Type B pancreatic cell (in vitro differentiated cells): ENCODE data around the gene TREML2. TPM values are rescaled to one million over a fixed set of nuclear protein-coding genes. Genes with fewer than 3 reads are reported as not detected.
"Not testable (repeated sequence)": the region's sequence is repeated elsewhere in the genome, so short reads cannot be mapped to it uniquely, and the experiment has no call there.

Experiments used
- DNase-seq: peaks from one replicate; pipeline ENCODE4 v3.0.0; 2021; ENCODE audit warnings: mixed read lengths; ENCODE audit not compliant: unreplicated experiment; ENCODE audit errors: extremely low spot score
- H3K27ac Mint-ChIP-seq: 2 replicates; pipeline ENCODE4 v1.8.0; 2021; ENCODE audit warnings: mild to moderate bottlenecking, mixed read lengths
- H3K27me3 Mint-ChIP-seq: 2 replicates; pipeline ENCODE4 v1.8.0; 2021; ENCODE audit warnings: mixed read lengths
- H3K36me3 Mint-ChIP-seq: 2 replicates; pipeline ENCODE4 v1.8.0; 2021; ENCODE audit warnings: mixed read lengths
- H3K4me1 Mint-ChIP-seq: one replicate; pipeline ENCODE4 v1.8.0; 2021; ENCODE audit warnings: mixed read lengths; ENCODE audit not compliant: unreplicated experiment
- H3K4me3 Mint-ChIP-seq: 2 replicates; pipeline ENCODE4 v1.8.0; 2021; ENCODE audit warnings: mild to moderate bottlenecking, mixed read lengths
- H3K9me3 Mint-ChIP-seq: 2 replicates; pipeline ENCODE4 v1.8.0; 2021; ENCODE audit warnings: mixed read lengths
- long read RNA-seq: library from polyadenylated mRNA; unstranded; transcript quantifications from one replicate; pipeline ENCODE4 v2.0.0, GENCODE V29; 2020
- total RNA-seq: library from RNA; stranded (reverse); gene quantifications from 2 replicates; pipeline ENCODE4 v1.2.1, GENCODE V29; 2021; ENCODE audit warnings: low replicate concordance
- TF ChIP-seq, protein P1 (sequence below): fragments of 200-600 bp; sonication (generic); conservative IDR thresholded peaks from 2 replicates; pipeline ENCODE4 v1.5.0; 2021; ENCODE audit warnings: antibody characterized with exemption, mild to moderate bottlenecking

The TREML2 gene, protein sequence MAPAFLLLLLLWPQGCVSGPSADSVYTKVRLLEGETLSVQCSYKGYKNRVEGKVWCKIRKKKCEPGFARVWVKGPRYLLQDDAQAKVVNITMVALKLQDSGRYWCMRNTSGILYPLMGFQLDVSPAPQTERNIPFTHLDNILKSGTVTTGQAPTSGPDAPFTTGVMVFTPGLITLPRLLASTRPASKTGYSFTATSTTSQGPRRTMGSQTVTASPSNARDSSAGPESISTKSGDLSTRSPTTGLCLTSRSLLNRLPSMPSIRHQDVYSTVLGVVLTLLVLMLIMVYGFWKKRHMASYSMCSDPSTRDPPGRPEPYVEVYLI
- not detected in 2 replicates for total RNA-seq
- long read RNA-seq = 0 reads

DNA sequence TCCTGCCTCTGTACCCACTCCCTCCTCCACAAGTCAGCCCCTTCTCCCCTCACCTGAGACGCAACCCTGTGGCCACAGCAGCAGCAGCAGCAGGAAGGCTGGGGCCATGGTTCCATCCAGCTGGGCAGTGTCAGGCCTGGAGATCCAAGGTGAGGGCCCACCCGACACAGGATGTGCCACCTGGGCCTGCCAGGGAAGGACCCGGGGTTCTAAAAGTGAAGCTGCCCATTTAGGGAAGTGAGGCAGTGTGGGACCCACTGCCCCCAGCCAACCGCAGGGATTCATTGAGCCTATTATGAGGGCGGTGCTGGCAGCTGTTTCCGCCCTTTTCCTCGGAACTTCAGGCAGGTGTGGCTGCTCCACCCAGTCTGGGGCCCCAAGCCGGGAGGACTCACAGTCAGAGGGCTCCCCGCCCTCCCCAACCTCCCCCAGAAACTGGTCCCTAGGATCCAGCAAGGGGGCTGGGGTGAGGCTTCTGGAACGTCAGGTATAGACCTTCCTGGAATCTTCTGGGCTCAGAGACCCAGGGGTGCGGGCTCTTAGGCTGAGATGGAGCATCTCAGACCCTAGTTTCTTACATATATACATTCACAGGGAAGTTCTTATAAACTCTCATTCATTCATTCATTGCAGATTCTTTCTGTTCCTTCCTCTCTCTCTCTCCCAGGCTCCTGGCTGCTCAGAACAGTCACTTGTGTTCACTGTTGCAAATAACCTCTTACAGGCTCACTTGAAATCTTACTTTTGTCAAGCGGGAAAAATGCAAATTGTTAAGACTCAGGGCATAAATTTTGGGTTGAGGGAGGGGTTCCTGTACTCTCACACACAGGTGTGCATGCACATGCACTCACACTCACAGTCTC lies at the start of gene TREML2:
Gene TREML2 (minus strand): TSS at position 249 of the 863 bp plus-strand sequence. CDS start 141 bp downstream, at position 108.
- Mint-ChIP-seq H3K4me3 (no peak within 1 kb of the TSS), H3K36me3 (no peaks in the 10 kb centered on the region), H3K27me3 (peaks cover 34% of the 10 kb centered on the region), H3K27ac (peak within 1 kb of the TSS; percentile 8), H3K4me1 (peaks cover 11% of the 10 kb centered on the region), H3K9me3 (no peaks in the 10 kb centered on the region)
- TF ChIP-seq, protein P1, sequence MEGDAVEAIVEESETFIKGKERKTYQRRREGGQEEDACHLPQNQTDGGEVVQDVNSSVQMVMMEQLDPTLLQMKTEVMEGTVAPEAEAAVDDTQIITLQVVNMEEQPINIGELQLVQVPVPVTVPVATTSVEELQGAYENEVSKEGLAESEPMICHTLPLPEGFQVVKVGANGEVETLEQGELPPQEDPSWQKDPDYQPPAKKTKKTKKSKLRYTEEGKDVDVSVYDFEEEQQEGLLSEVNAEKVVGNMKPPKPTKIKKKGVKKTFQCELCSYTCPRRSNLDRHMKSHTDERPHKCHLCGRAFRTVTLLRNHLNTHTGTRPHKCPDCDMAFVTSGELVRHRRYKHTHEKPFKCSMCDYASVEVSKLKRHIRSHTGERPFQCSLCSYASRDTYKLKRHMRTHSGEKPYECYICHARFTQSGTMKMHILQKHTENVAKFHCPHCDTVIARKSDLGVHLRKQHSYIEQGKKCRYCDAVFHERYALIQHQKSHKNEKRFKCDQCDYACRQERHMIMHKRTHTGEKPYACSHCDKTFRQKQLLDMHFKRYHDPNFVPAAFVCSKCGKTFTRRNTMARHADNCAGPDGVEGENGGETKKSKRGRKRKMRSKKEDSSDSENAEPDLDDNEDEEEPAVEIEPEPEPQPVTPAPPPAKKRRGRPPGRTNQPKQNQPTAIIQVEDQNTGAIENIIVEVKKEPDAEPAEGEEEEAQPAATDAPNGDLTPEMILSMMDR = no peak
- DNase-seq = no peak

DNA sequence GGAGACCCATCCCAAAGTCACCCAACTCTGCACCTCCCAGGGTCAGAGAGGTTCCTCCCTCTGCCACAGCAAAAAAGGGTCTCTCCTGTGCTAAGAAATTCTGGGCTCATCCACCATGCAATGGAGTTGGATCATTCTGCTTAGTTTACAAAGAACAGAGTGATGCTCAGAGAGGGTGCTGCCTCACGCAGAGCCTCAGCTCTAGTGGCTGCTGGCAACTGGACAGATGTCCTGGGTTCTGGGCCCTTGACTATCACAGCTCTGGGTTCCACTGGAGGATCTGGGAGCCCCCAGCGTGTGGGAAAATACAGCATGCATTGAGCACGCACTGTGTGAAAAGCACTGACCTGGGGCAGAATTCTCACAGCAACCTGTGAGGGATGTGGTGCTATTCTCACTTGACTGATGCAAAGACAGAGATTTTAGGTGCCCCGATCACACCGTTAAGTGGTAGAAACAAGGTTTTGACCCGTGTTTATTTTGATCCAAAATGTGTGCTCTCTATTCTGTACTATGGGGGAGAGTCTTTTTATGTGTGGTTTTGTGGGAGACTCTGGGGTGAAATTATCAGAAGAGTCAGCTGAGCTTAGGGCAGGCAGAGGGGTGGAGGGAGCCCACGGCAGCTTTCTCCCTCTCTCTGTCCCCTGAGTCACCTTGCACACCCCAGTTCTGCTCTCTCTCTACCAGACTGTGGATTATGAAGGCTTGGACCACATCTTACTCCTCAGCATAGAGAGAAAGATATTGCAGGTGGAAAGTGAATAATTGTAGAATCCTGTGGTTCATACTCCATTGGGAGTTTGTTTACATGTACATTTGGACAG lies 47.1 kb upstream of the TREML2 start:
- H3K4me3 Mint-ChIP-seq = no peak overlapping the region

DNA sequence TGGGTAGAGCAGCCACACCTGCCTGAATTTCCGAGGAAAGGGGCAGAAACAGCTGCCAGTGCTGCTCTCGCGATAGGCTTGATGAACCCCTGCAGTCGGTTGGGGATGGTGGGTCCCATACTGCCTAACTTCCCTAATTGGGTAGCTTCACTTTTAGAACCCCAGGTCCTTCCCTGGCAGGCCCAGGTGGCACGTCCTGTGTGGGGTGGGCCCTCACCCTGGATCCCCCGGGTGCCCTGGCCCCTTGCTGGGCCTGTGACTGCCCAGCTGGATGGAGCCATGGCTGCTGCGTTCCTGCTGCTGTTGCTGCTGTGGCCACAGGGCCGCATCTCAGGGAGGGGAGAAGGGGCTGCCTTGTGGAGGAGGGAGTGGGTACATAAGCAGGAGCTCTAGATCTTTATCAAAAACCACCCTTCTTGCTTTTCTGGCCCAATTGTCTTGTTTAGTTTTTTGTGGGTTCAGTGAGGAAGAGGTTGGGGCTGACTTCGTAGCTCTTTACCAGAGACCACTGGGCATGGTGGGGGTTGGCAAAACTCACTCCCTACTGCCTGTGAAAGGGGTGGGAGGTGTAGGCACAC lies 46.4 kb upstream of the TREML2 start:
- TF ChIP-seq, protein P1 = no peak
- H3K27me3 Mint-ChIP-seq = peaks cover 45% of the 10 kb centered on the region
- H3K36me3 Mint-ChIP-seq = no peaks in the 10 kb centered on the region
- H3K9me3 Mint-ChIP-seq = no peaks in the 10 kb centered on the region
- no peak for DNase-seq
- no peak overlapping the region for H3K4me3 Mint-ChIP-seq
- H3K4me1 Mint-ChIP-seq = no peaks in the 10 kb centered on the region
- no peak overlapping the region for H3K27ac Mint-ChIP-seq

More for the DNA sequence above, 47.1 kb upstream of the TREML2 start:
- Mint-ChIP-seq H3K27me3 (peaks cover 43% of the 10 kb centered on the region), H3K36me3 (no peaks in the 10 kb centered on the region), H3K9me3 (no peaks in the 10 kb centered on the region), H3K27ac (no peak overlapping the region), H3K4me1 (no peaks in the 10 kb centered on the region)
- TF ChIP-seq, protein P1 = no peak
- DNase-seq = no peak

DNA sequence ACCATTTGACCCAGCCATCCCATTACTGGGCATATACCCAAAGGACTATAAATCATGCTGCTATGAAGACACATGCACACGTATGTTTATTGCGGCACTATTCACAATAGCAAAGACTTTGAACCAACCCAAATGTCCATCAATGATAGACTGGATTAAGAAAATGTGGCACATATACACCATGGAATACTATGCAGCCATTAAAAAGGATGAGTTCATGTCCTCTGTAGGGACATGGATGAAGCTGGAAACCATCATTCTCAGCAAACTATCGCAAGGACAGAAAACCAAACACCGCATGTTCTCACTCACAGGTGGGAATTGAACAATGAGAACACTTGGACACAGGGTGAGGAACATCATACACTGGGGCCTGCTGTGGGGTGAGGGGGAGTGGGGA lies 45.6 kb upstream of the TREML2 start:
- not testable (repeated sequence) for H3K4me1 Mint-ChIP-seq, H3K9me3 Mint-ChIP-seq, H3K27ac Mint-ChIP-seq, H3K4me3 Mint-ChIP-seq, DNase-seq, H3K36me3 Mint-ChIP-seq
- H3K27me3 Mint-ChIP-seq = peaks cover 46% of the 10 kb centered on the region

DNA sequence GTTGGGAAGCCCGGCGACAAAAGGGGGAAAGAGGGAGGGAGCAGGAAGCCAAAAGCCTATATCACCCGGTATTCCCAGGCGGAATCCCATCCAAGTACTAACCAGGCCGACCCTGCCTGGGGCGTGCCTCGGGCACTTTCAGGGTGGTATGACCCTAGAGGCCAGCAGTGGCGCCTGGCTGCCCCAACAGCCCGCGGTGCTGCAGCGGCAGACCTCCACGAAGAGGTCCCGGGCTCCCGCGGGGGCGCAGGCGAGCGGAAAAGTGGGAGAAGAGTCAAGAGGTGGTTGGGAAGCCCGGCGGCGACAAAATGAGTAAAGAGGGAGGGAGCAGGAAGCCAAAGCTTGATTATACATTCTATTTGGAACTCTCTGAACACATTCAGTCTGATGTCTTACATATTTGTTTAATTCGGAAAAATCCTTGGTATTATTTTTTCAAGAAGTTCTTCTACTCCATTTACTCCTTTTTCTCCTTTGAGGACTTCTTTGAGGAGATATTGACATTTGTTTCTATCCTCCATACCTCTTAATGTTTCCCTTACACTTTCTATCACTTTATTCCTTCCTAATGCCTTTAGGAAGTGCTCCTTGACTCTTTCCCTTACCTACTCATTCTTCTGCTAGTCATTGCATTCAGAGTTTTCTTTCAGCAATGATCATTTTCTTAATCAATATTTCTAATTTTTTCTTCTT lies 38.7 kb upstream of the TREML2 start:
- no peaks in the 10 kb centered on the region for H3K36me3 Mint-ChIP-seq
- no peak overlapping the region for H3K27ac Mint-ChIP-seq
- TF ChIP-seq, protein P1 = no peak
- no peaks in the 10 kb centered on the region for H3K9me3 Mint-ChIP-seq
- no peak overlapping the region for H3K4me3 Mint-ChIP-seq
- peaks cover 5% of the 10 kb centered on the region for H3K4me1 Mint-ChIP-seq
- H3K27me3 Mint-ChIP-seq = peaks cover 94% of the 10 kb centered on the region
- no peak for DNase-seq
